PC-9 (cell line): Measurements from ENCODE around the gene TMCO4. TPM values are rescaled to one million over a fixed set of nuclear protein-coding genes. Genes with fewer than 3 reads are reported as not detected.
"Not testable (repeated sequence)": the region's sequence is repeated elsewhere in the genome, so short reads cannot be mapped to it uniquely, and the experiment has no call there.

Source experiments
- Bru-seq: library from RNA; stranded (reverse); fragments of 400-500 nt; gene quantifications from one replicate; lab custom pipeline; 2021; lab: Mats Ljungman, UMichigan
- BruChase-seq, 2 experiments: library from RNA; stranded (reverse); fragments of 400-500 nt; gene quantifications; one replicate each; lab custom pipeline; 2021; lab: Mats Ljungman, UMichigan
- BruUV-seq: library from RNA; stranded (reverse); fragments of 400-500 nt; replicated peaks from 2 replicates; lab custom pipeline; 2021; lab: Mats Ljungman, UMichigan
- CTCF ChIA-PET: fragments of 300-600 bp; sonication (Branson Sonifier 250); formaldehyde crosslinking; loops from one replicate; lab custom pipeline; 2022; ENCODE audit warnings: antibody characterized with exemption; lab: Charles Lee
- POLR2A ChIA-PET: fragments of 300-600 bp; sonication (Branson Sonifier 250); formaldehyde crosslinking; loops from one replicate; lab custom pipeline; 2022; ENCODE audit warnings: antibody characterized with exemption; ENCODE audit not compliant: unreplicated experiment; lab: Charles Lee
- DNase-seq, 2 experiments: peaks; one replicate each; pipeline versions ENCODE4 v3.0.0 to v3.0.0-alpha.2; 2015 to 2022; ENCODE audit warnings: mixed read lengths in 1 of 2
- H2AFZ ChIP-seq: fragments of 200-600 bp; sonication (generic); 2 replicates; pipeline ENCODE4 v1.8.1; 2017; ENCODE audit warnings: antibody characterized with exemption
- H3F3A ChIP-seq: fragments of 200-600 bp; sonication (generic); 2 replicates; pipeline ENCODE4 v1.8.1; 2017; ENCODE audit warnings: antibody characterized with exemption, mild to moderate bottlenecking, low read depth; ENCODE audit not compliant: insufficient read depth
- H3K27ac ChIP-seq: fragments of 200-600 bp; sonication (generic); 2 replicates; pipeline ENCODE4 v1.6.1; 2016; ENCODE audit warnings: mixed run types
- H3K27me3 ChIP-seq: fragments of 200-600 bp; sonication (generic); 2 replicates; pipeline ENCODE4 v1.6.1; 2016; ENCODE audit warnings: low read depth, mixed run types; ENCODE audit not compliant: insufficient read depth
- H3K36me3 ChIP-seq: fragments of 200-600 bp; sonication (generic); 2 replicates; pipeline ENCODE4 v1.6.1; 2016; ENCODE audit warnings: low read depth, mixed run types
- H3K4me1 ChIP-seq: fragments of 200-600 bp; sonication (generic); replicated peaks from 2 replicates; pipeline ENCODE4 v1.6.1; 2016; ENCODE audit warnings: mixed run types; ENCODE audit not compliant: insufficient read depth
- H3K4me2 ChIP-seq: fragments of 200-600 bp; sonication (generic); 2 replicates; pipeline ENCODE4 v1.6.1; 2017; ENCODE audit warnings: mixed run types
- H3K4me3 ChIP-seq: fragments of 200-600 bp; sonication (generic); 2 replicates; pipeline ENCODE4 v1.6.1; 2016; ENCODE audit warnings: mixed run types
- H3K79me2 ChIP-seq: fragments of 200-600 bp; sonication (generic); 2 replicates; pipeline ENCODE4 v1.6.1; 2017; ENCODE audit warnings: low read depth, mixed run types
- H3K9me2 ChIP-seq: fragments of 200-600 bp; sonication (generic); 2 replicates; pipeline ENCODE4 v1.8.1; 2017; ENCODE audit warnings: mild to moderate bottlenecking; ENCODE audit not compliant: insufficient read depth
- H3K9me3 ChIP-seq: fragments of 200-600 bp; sonication (generic); 2 replicates; pipeline ENCODE4 v1.8.1; 2016; ENCODE audit warnings: low read depth; ENCODE audit not compliant: insufficient read depth
- H4K20me1 ChIP-seq: fragments of 200-600 bp; sonication (generic); 2 replicates; pipeline ENCODE4 v1.8.1; 2017; ENCODE audit not compliant: insufficient read depth
- CTCF ChIP-seq: fragments of 200-600 bp; sonication (generic); conservative IDR thresholded peaks from 2 replicates; pipeline ENCODE4 v1.6.1; 2017; ENCODE audit warnings: mixed run types, antibody characterized with exemption, mild to moderate bottlenecking, moderate library complexity
- EZH2 ChIP-seq: fragments of 200-600 bp; sonication (generic); IDR thresholded peaks from 2 replicates; pipeline ENCODE4 v1.8.0; 2017; ENCODE audit warnings: antibody characterized with exemption, low read depth
- intact Hi-C: fragments of 100-400 bp; cut with micrococcal nuclease; formaldehyde crosslinking; loops from one replicate; pipeline ENCODE4 v1.10.0; 2022; ENCODE audit not compliant: unreplicated experiment
- long read RNA-seq: library from polyadenylated mRNA; stranded (forward); transcript quantifications from one replicate; pipeline ENCODE4 v2.0.0, GENCODE V29; 2022
- total RNA-seq: library from RNA; stranded (reverse); gene quantifications from 2 replicates; pipeline ENCODE4 v1.2.3, GENCODE V29; 2021

TMCO4 gene
- total RNA-seq (22.6 and 22.7 TPM in 2 replicates), Bru-seq, nascent RNA (percentile 54 among the genes with signal in this experiment), BruChase-seq, experiment 1, labeled RNA remaining after a 2-hour chase (percentile 62 among the genes with signal in this experiment), BruChase-seq, experiment 2, labeled RNA remaining after a 6-hour chase (percentile 56 among the genes with signal in this experiment)
- long read RNA-seq, partial matches to known transcripts = 3 of 20 reads
- long read RNA-seq, other reads (novel, unspliced or antisense) = 14 of 20 reads

- H3K4me1 ChIP-seq = peaks cover 9% of the 10 kb centered on the region; the same call in 1 of the 2 replicates
- H3K27me3 ChIP-seq = no peaks in the 10 kb centered on the region
- no peaks in the 10 kb centered on the region for H3K79me2 ChIP-seq
- intact Hi-C loops = loop anchor here (1.0 to 10.0 kb wide), 2 partner anchors 65 to 83 kb away; partner anchors contain the start of gene OTUD3
- H3K4me2 ChIP-seq = peak within 1 kb of the TSS; percentile 84
- H4K20me1 ChIP-seq = no peaks in the 10 kb centered on the region
- TF ChIP-seq CTCF (peak; percentile 27; the same call in 1 of the 2 replicates), EZH2 (no peak)
- peak in 1 of 2 experiments; percentile 70 for DNase-seq
- peak within 1 kb of the TSS; percentile 74 for H3K4me3 ChIP-seq
- POLR2A ChIA-PET = no interaction called here
- no peaks in the 10 kb centered on the region for H3K9me3 ChIP-seq
- no peak within 1 kb of the TSS for H3K27ac ChIP-seq
- H3K9me2 ChIP-seq = no peaks in the 10 kb centered on the region
- no TSS peak for BruUV-seq
- CTCF ChIA-PET = no interaction called here
- H3F3A ChIP-seq = 0 out of 2 replicates have a peak, but pooled peaks cover 4% of the 10 kb centered on the region
- no peaks in the 10 kb centered on the region for H3K36me3 ChIP-seq
- H2AFZ ChIP-seq = peak within 1 kb of the TSS; percentile 92
Measured at GRCh38 chr1:19799230-19800075, at the start of gene TMCO4. TMCO4 (minus strand) TSS chr1:19799916; CDS start chr1:19780758, 19,158 bp downstream.

GRCh38 chr1:19849307-19849706 is 49.6 kb upstream of the TMCO4 start:
- H2AFZ ChIP-seq, BruUV-seq, H3K9me2 ChIP-seq, DNase-seq, H3F3A ChIP-seq, intact Hi-C loops, CTCF ChIA-PET, H3K79me2 ChIP-seq, H3K9me3 ChIP-seq, H3K4me2 ChIP-seq, H3K27ac ChIP-seq, H3K4me1 ChIP-seq, H3K4me3 ChIP-seq, H4K20me1 ChIP-seq, H3K36me3 ChIP-seq, POLR2A ChIA-PET, H3K27me3 ChIP-seq: not testable (repeated sequence)

GRCh38 chr1:19847334-19847733 is 47.6 kb upstream of the TMCO4 start:
- H2AFZ ChIP-seq, BruUV-seq, H3K79me2 ChIP-seq, CTCF ChIA-PET, H3K9me3 ChIP-seq, H3K9me2 ChIP-seq, DNase-seq, H3K4me1 ChIP-seq, H3K4me2 ChIP-seq, H3K36me3 ChIP-seq, POLR2A ChIA-PET, H3F3A ChIP-seq, intact Hi-C loops, H3K27ac ChIP-seq, H4K20me1 ChIP-seq, H3K27me3 ChIP-seq, H3K4me3 ChIP-seq: not testable (repeated sequence)

- no TSS peak for BruUV-seq
- Histone ChIP-seq H3K9me2 (no peaks in the 10 kb centered on the region), H3K4me3 (no peak overlapping the region), H3K4me2 (no peak overlapping the region), H3K27ac (no peak overlapping the region), H3K27me3 (no peaks in the 10 kb centered on the region), H3K9me3 (no peaks in the 10 kb centered on the region), H4K20me1 (no peaks in the 10 kb centered on the region), H3F3A (no peaks in the 10 kb centered on the region), H3K79me2 (no peaks in the 10 kb centered on the region), H2AFZ (no peak overlapping the region), H3K36me3 (no peaks in the 10 kb centered on the region), H3K4me1 (no peaks in the 10 kb centered on the region)
- no peak for DNase-seq
- POLR2A ChIA-PET = no interaction called here
- TF ChIP-seq CTCF (no peak), EZH2 (no peak)
- CTCF ChIA-PET = no interaction called here
- intact Hi-C loops = no loop called here
Measured at GRCh38 chr1:19846338-19846737, 46.6 kb upstream of the TMCO4 start.
